Measurements from ENCODE around the gene COL9A3.

Gene COL9A3

DNA sequence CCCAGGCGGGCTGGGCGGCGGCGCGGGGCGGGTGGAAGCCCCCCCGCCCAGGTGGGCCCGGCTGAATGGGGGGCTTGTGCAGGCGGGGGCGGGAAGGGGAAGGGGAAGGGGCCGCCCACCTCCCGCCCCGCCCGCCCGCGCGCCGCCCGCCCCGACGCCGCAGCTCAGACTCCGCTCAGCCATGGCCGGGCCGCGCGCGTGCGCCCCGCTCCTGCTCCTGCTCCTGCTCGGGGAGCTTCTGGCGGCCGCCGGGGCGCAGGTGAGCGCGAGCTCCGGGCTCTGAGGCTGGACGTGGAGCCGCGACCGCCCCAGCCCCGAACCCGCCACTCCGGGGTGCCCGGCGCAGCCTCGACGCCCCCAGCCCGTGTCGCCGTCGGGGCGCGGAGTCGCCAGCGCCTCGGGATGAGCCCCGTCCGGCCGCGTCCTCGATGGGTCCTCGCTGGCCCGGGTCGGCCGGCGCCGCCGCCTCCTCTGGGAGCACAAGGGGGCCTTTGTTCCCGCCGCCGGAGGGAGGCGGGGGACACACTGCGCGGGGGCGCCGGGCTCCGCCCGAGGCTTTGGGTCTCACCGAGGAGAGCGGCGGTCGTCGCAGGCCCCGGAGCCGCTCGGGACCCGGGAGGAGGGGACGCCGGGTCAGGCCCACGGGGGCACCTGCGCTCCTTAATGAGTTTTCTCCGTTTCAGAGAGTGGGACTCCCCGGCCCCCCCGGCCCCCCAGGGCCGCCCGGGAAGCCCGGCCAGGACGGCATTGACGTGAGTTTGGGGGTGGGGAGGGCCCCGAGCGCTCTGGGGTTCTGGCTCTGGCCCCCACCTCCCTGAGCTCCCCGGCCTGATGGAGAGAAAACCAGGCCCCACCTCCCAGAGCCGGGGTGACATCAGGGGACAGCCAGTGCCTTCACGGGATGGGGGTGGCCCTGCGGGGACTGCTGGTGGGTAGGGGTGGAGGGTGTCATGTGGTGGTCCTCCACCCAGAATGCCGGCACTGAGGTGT lies at the start of gene COL9A3:
COL9A3 (plus strand) TSS at position 167 of the 990 bp plus-strand sequence; CDS start at position 182, 15 bp downstream.
- TF ChIP-seq TAF1 (IDR thresholded peaks at IDR 0.05; ENCODE audit: low read depth) (0 out of 2 replicates have a peak, but pooled peaks have one; percentile 1), EGR1 (IDR thresholded peaks at IDR 0.05) (no peak), ZBTB7A (IDR thresholded peaks at IDR 0.05; ENCODE audit: low read depth) (no peak), CEBPB (IDR thresholded peaks at IDR 0.05) (no peak)

DNA sequence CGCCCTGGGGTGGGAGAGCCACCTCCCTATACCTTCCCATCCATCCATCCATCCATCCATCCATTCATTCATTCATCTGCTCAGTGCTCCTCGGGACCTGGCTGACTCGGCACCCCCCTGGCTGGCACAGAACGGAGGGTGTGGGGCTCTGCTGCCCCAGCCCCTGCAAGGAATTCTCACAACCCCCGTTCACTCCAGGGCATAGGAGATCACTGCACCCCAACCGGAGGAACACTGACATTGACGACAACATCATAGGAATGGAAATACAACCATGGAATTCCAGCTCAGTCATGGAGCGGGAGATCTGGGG lies 48.7 kb upstream of the COL9A3 start:
- no peak for TF ChIP-seq TAF1 (IDR thresholded peaks at IDR 0.05; ENCODE audit: low read depth)
- TF ChIP-seq CREB1 (IDR thresholded peaks at IDR 0.05; ENCODE audit: low read depth) = no peak
- no peak for TF ChIP-seq EGR1 (IDR thresholded peaks at IDR 0.05)

DNA sequence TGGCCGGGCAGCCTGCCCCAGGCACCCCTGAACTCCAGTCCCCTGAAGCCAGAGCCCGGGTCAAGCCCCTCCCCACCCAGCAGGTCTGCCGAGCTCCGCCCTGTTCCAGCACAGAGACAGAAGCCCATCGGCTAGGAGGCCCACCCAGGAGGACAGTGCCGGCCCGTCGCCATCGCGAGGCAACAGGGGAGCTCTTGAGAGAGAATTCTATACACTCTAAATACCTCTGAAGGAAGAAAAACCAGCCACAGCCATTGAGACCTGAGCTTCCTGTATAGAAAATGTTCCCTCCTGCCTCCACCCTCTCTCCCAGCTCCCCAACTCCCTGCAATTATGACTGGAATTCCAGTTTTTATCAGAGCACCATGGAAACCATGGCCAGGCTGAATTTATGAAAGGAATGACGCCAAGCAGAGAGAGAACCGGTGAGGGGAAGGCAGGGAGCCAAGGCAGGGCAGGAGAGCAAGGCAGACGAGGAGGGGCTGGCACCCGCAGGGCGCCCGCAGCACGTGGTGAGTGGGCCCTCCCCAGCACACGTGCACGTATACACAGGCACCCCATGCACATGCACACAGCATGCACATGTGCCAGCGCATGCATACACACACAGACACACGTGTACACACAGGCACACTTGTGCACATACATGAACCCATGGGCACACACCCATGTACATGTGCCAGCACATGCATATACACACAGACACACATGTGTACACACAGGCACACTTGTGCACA lies 48.1 kb upstream of the COL9A3 start:
- TF ChIP-seq FOXM1 (IDR thresholded peaks at IDR 0.05; ENCODE audit: borderline replicate concordance, low read depth) (no peak), CEBPB (IDR thresholded peaks at IDR 0.05) (no peak), MAX (IDR thresholded peaks at IDR 0.05) (peak; percentile 95), RAD21 (IDR thresholded peaks at IDR 0.05; ENCODE audit: low read depth) (no peak), CREB1 (IDR thresholded peaks at IDR 0.05; ENCODE audit: low read depth) (no peak), EGR1 (IDR thresholded peaks at IDR 0.05) (no peak), NFIC (IDR thresholded peaks at IDR 0.05) (peak; percentile 74; the same call in 1 of the 2 replicates), TEAD4 (IDR thresholded peaks at IDR 0.05) (peak; percentile 75), EP300 (IDR thresholded peaks at IDR 0.05; ENCODE audit: borderline replicate concordance) (0 out of 2 replicates have a peak, but pooled peaks have one; percentile 15), TCF12 (IDR thresholded peaks at IDR 0.05; ENCODE audit: low read depth) (peak; percentile 25; the same call in 1 of the 2 replicates), REST (IDR thresholded peaks at IDR 0.05; ENCODE audit: low read depth) (no peak), ZBTB7A (IDR thresholded peaks at IDR 0.05; ENCODE audit: low read depth) (0 out of 2 replicates have a peak, but pooled peaks have one; percentile 43), TAF1 (IDR thresholded peaks at IDR 0.05; ENCODE audit: low read depth) (no peak), YY1 (IDR thresholded peaks at IDR 0.05; ENCODE audit: low read depth) (no peak)
- TF ChIP-seq, protein P1, sequence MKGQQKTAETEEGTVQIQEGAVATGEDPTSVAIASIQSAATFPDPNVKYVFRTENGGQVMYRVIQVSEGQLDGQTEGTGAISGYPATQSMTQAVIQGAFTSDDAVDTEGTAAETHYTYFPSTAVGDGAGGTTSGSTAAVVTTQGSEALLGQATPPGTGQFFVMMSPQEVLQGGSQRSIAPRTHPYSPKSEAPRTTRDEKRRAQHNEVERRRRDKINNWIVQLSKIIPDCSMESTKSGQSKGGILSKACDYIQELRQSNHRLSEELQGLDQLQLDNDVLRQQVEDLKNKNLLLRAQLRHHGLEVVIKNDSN (IDR thresholded peaks at IDR 0.05) = peak; percentile 84

- no peak for TF ChIP-seq YY1 (IDR thresholded peaks at IDR 0.05; ENCODE audit: low read depth)
- no peak for TF ChIP-seq TAF1 (IDR thresholded peaks at IDR 0.05; ENCODE audit: low read depth)
- no peak for TF ChIP-seq REST (IDR thresholded peaks at IDR 0.05; ENCODE audit: low read depth)
- TF ChIP-seq TEAD4 (IDR thresholded peaks at IDR 0.05) = no peak
- no peak for TF ChIP-seq EP300 (IDR thresholded peaks at IDR 0.05; ENCODE audit: borderline replicate concordance)
- no peak for TF ChIP-seq FOXM1 (IDR thresholded peaks at IDR 0.05; ENCODE audit: borderline replicate concordance, low read depth)
- TF ChIP-seq CEBPB (IDR thresholded peaks at IDR 0.05) = no peak
- TF ChIP-seq MAX (IDR thresholded peaks at IDR 0.05) = no peak
- no peak for TF ChIP-seq TCF12 (IDR thresholded peaks at IDR 0.05; ENCODE audit: low read depth)
- no peak for TF ChIP-seq EGR1 (IDR thresholded peaks at IDR 0.05)
- TF ChIP-seq ZBTB7A (IDR thresholded peaks at IDR 0.05; ENCODE audit: low read depth) = no peak
Measured at GRCh38 chr20:62769346-62770071, 47.3 kb upstream of the COL9A3 start.

- TF ChIP-seq NFIC (IDR thresholded peaks at IDR 0.05) (no peak), TEAD4 (IDR thresholded peaks at IDR 0.05) (no peak), TAF1 (IDR thresholded peaks at IDR 0.05; ENCODE audit: low read depth) (no peak), EGR1 (IDR thresholded peaks at IDR 0.05) (no peak), EP300 (IDR thresholded peaks at IDR 0.05; ENCODE audit: borderline replicate concordance) (no peak), FOXM1 (IDR thresholded peaks at IDR 0.05; ENCODE audit: borderline replicate concordance, low read depth) (no peak), CEBPB (IDR thresholded peaks at IDR 0.05) (no peak), CREB1 (IDR thresholded peaks at IDR 0.05; ENCODE audit: low read depth) (no peak), YY1 (IDR thresholded peaks at IDR 0.05; ENCODE audit: low read depth) (no peak), REST (IDR thresholded peaks at IDR 0.05; ENCODE audit: low read depth) (no peak), MAX (IDR thresholded peaks at IDR 0.05) (no peak), RAD21 (IDR thresholded peaks at IDR 0.05; ENCODE audit: low read depth) (no peak), TCF12 (IDR thresholded peaks at IDR 0.05; ENCODE audit: low read depth) (no peak), ZBTB7A (IDR thresholded peaks at IDR 0.05; ENCODE audit: low read depth) (no peak)
- TF ChIP-seq, protein P1 (IDR thresholded peaks at IDR 0.05) = no peak
Measured at GRCh38 chr20:62770111-62770910, 46.5 kb upstream of the COL9A3 start.
